Fibroblast of lung (primary cell): Measurements from ENCODE around the gene TRPC4AP.

Source experiments
- CTCF ChIP-seq, 2 donors: IDR thresholded peaks in 1 of 2; conservative IDR thresholded peaks in 1 of 2; 1 replicate in 1 of 2; 2 replicates in 1 of 2; pipeline ENCODE4 v1.5.1; 2011 to 2012; ENCODE audit warnings: low read length in 2 of 2, control low read depth in 1 of 2, inconsistent platforms in 1 of 2, low read depth in 1 of 2, mild to moderate bottlenecking in 1 of 2
- EZH2 ChIP-seq: IDR thresholded peaks from 2 replicates; pipeline ENCODE4 v1.5.1; 2012; ENCODE audit warnings: low read length, control low read depth, mild to moderate bottlenecking; ENCODE audit errors: missing control alignments

GRCh38 chr20:35066194-35066593 lies 26.4 kb downstream of the TRPC4AP start:
- TF ChIP-seq CTCF (conservative IDR thresholded peaks at IDR 0.05 in 1 of 2, IDR thresholded peaks at IDR 0.05 in 1 of 2; ENCODE audit: low read depth in 1 of 2, low read length in 2 of 2) (no peak), EZH2 (no peak)
